G401.6 (cell line): ENCODE results near the gene AEN.

Experiments
- FAIRE-seq: peaks from 2 replicates; lab custom pipeline; 2012; peaks lifted over from hg19 to GRCh38; lab: Jason Lieb, UNC

The AEN gene

GRCh38 chr15:88680241-88681001 is 59.3 kb downstream of the AEN start:
- no peak for FAIRE-seq

DNA sequence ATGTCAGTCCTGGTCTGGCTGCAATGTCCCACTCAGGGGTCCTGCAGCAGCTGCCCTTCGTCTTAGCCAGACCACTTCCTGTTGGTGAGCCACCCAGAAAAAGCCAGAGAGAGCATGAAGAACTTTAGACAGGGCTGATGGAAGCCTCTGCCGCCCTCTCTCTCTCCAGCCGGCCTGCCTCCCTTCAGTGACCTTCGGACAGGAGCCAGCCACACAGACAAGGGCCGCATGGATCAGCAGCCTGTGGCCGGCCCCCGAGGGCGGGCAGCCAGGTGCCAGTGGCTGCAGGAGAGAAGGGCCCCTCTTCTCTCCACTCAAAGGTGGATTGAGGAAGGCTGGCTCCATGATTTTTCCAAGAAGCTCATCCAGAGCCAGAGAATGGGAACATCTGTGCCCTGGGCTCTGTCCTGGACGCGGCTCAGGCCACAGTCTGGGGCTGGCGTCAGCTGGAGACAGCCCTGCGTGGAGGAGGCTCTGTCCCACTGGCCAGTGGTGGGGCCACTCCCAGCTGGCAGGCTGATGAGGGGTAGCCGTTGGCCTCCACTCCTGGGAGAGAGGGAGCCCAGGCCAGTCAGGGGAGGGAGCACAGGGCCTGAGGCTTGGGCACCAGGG is 60.6 kb downstream of the AEN start:
- FAIRE-seq, result no peak
